Liver (tissue), 3 donors: ENCODE data around the gene SERPINA3.

Experiments
- RXRA ChIP-seq, 2 donors: IDR thresholded peaks; 2 replicates each; pipeline ENCODE4 v1.6.1; 2017 to 2018; ENCODE audit warnings: antibody characterized with exemption in 2 of 2, mild to moderate bottlenecking in 1 of 2
- YY1 ChIP-seq: IDR thresholded peaks from 2 replicates; pipeline ENCODE4 v1.6.1; 2016; ENCODE audit warnings: antibody characterized with exemption, mild to moderate bottlenecking
- TF ChIP-seq, protein P1 (sequence below): fragments of 150-350 bp; IDR thresholded peaks from 2 replicates; pipeline ENCODE4 v1.5.1; 2017; ENCODE audit warnings: improper control_type of control experiment, low read depth, low read length; ENCODE audit not compliant: missing input control
- TF ChIP-seq, protein P2 (sequence below): IDR thresholded peaks from 2 replicates; pipeline ENCODE4 v1.6.1; 2016; ENCODE audit warnings: antibody characterized with exemption, mild to moderate bottlenecking
- TF ChIP-seq, protein P3 (sequence below): IDR thresholded peaks from 2 replicates; pipeline ENCODE4 v1.6.1; 2016; ENCODE audit warnings: antibody characterized with exemption
- TF ChIP-seq, protein P4 (sequence below): IDR thresholded peaks from 2 replicates; pipeline ENCODE4 v1.6.1; 2016; ENCODE audit warnings: antibody characterized with exemption
- donor health status: healthy.
- donor health status: healthy.

DNA sequence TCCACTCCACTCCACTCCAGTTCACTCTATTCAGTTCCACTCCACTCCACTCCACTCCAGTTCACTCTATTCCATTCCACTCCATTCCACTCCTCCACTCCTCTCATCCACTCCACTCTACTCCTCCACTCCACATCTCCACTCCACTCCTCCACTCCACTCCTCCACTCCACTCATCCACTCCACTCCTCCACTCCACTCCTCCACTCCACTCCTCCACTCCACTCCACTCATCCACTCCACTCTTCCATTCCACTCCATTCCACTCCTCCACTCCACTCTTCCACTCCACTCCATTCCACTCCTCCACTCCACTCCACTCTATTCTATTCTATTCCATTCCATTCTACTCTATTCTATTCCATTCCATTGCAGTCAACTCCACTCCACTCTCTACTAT lies 21.1 kb upstream of the SERPINA3 start:
- TF ChIP-seq, protein P1, sequence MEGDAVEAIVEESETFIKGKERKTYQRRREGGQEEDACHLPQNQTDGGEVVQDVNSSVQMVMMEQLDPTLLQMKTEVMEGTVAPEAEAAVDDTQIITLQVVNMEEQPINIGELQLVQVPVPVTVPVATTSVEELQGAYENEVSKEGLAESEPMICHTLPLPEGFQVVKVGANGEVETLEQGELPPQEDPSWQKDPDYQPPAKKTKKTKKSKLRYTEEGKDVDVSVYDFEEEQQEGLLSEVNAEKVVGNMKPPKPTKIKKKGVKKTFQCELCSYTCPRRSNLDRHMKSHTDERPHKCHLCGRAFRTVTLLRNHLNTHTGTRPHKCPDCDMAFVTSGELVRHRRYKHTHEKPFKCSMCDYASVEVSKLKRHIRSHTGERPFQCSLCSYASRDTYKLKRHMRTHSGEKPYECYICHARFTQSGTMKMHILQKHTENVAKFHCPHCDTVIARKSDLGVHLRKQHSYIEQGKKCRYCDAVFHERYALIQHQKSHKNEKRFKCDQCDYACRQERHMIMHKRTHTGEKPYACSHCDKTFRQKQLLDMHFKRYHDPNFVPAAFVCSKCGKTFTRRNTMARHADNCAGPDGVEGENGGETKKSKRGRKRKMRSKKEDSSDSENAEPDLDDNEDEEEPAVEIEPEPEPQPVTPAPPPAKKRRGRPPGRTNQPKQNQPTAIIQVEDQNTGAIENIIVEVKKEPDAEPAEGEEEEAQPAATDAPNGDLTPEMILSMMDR: no peak
- TF ChIP-seq, protein P2, sequence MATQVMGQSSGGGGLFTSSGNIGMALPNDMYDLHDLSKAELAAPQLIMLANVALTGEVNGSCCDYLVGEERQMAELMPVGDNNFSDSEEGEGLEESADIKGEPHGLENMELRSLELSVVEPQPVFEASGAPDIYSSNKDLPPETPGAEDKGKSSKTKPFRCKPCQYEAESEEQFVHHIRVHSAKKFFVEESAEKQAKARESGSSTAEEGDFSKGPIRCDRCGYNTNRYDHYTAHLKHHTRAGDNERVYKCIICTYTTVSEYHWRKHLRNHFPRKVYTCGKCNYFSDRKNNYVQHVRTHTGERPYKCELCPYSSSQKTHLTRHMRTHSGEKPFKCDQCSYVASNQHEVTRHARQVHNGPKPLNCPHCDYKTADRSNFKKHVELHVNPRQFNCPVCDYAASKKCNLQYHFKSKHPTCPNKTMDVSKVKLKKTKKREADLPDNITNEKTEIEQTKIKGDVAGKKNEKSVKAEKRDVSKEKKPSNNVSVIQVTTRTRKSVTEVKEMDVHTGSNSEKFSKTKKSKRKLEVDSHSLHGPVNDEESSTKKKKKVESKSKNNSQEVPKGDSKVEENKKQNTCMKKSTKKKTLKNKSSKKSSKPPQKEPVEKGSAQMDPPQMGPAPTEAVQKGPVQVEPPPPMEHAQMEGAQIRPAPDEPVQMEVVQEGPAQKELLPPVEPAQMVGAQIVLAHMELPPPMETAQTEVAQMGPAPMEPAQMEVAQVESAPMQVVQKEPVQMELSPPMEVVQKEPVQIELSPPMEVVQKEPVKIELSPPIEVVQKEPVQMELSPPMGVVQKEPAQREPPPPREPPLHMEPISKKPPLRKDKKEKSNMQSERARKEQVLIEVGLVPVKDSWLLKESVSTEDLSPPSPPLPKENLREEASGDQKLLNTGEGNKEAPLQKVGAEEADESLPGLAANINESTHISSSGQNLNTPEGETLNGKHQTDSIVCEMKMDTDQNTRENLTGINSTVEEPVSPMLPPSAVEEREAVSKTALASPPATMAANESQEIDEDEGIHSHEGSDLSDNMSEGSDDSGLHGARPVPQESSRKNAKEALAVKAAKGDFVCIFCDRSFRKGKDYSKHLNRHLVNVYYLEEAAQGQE: no peak
- TF ChIP-seq, protein P3, sequence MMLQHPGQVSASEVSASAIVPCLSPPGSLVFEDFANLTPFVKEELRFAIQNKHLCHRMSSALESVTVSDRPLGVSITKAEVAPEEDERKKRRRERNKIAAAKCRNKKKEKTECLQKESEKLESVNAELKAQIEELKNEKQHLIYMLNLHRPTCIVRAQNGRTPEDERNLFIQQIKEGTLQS: no peak
- TF ChIP-seq RXRA (IDR thresholded peaks at IDR 0.05) (no peak), YY1 (no peak)
- TF ChIP-seq, protein P4, sequence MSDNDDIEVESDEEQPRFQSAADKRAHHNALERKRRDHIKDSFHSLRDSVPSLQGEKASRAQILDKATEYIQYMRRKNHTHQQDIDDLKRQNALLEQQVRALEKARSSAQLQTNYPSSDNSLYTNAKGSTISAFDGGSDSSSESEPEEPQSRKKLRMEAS: no peak
